HFFc6 (cell line): ENCODE measurements around the gene PTPRN2. TPM values are rescaled to one million over a fixed set of nuclear protein-coding genes. Genes with fewer than 3 reads are reported as not detected.

Source experiments
- DNase-seq: peaks from one replicate; pipeline ENCODE4 v3.0.0-alpha.2; 2018
- H3K27ac Mint-ChIP-seq: 2 replicates; pipeline ENCODE4 v1.8.0; 2020; ENCODE audit warnings: mild to moderate bottlenecking, mixed read lengths
- H3K27me3 Mint-ChIP-seq: 2 replicates; pipeline ENCODE4 v1.8.0; 2021; ENCODE audit warnings: mild to moderate bottlenecking, moderate library complexity, mixed read lengths; ENCODE audit not compliant: insufficient read depth
- H3K36me3 Mint-ChIP-seq: 2 replicates; pipeline ENCODE4 v1.8.0; 2021; ENCODE audit warnings: low read depth, mixed read lengths
- H3K4me1 Mint-ChIP-seq: 2 replicates; pipeline ENCODE4 v1.8.0; 2020; ENCODE audit warnings: low read depth, mixed read lengths
- H3K4me3 Mint-ChIP-seq: 2 replicates; pipeline ENCODE4 v1.8.0; 2020; ENCODE audit warnings: mild to moderate bottlenecking, moderate library complexity, mixed read lengths
- H3K9me3 Mint-ChIP-seq: 2 replicates; pipeline ENCODE4 v1.8.0; 2020; ENCODE audit warnings: mild to moderate bottlenecking, mixed read lengths
- total RNA-seq, 6 experiments: library from RNA; stranded (reverse); fragmentation: NEBNext Ultra II Directional; extraction: Animal tissue kit (Norgen Biotek cat#: 25700); gene quantifications; 2 replicates in 1 of 6; 3 replicates in 5 of 6; pipeline ENCODE4 v1.2.3, GENCODE V29; 2021
- TF ChIP-seq, protein P1 (sequence below): fragments of 200-600 bp; sonication (generic); IDR thresholded peaks from 2 replicates; pipeline ENCODE4 v1.5.0; 2021; ENCODE audit warnings: antibody characterized with exemption, mild to moderate bottlenecking

PTPRN2 gene
- total RNA-seq, 6 experiments from 2014 or later, result 0.05 to 0.27 (median 0.23) TPM

DNA sequence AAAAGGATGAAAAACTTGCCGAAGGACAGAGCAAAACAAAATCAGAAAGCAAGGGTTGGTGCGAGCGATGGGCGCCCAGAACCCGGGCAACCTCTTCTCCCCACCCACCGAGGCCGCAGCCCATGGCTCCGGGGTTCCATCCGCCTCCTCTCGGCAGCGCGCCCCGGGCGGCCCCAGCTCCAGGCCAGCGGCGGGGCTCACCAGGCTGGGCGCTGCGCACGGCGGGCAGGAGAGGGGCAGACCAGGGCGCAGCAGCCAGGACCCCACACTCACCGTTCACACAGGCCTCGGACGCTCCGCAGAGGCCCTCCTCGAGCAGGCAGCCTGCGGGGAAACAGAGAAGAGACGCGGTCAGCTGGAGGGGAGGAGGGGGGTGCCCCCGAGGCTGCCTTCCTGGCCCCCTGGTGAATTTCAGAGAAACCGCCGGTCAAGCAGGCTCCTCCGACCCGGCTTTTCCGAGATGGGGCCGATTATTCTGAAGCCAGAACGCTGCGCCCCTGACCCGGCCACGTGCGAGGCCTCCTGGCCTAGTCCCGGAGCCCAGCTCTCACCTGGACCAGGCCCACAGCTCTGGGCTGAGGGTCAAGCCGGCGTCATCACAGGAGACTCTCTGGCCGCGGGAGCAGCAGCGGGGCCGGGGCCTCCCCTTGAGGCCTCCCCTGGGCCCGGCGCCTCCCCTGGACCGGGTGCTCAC, 98.0 kb downstream of the PTPRN2 start:
- Mint-ChIP-seq H3K27ac (no peak overlapping the region), H3K27me3 (no peaks in the 10 kb centered on the region), H3K36me3 (peaks cover 7% of the 10 kb centered on the region; the same call in 1 of the 2 replicates), H3K4me3 (no peak overlapping the region), H3K4me1 (no peaks in the 10 kb centered on the region), H3K9me3 (peaks cover 34% of the 10 kb centered on the region)
- TF ChIP-seq, protein P1, sequence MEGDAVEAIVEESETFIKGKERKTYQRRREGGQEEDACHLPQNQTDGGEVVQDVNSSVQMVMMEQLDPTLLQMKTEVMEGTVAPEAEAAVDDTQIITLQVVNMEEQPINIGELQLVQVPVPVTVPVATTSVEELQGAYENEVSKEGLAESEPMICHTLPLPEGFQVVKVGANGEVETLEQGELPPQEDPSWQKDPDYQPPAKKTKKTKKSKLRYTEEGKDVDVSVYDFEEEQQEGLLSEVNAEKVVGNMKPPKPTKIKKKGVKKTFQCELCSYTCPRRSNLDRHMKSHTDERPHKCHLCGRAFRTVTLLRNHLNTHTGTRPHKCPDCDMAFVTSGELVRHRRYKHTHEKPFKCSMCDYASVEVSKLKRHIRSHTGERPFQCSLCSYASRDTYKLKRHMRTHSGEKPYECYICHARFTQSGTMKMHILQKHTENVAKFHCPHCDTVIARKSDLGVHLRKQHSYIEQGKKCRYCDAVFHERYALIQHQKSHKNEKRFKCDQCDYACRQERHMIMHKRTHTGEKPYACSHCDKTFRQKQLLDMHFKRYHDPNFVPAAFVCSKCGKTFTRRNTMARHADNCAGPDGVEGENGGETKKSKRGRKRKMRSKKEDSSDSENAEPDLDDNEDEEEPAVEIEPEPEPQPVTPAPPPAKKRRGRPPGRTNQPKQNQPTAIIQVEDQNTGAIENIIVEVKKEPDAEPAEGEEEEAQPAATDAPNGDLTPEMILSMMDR, result no peak
- DNase-seq, result no peak

- peaks cover 43% of the 10 kb centered on the region for H3K9me3 Mint-ChIP-seq
Observed at GRCh38 chr7:158488181-158488971, 99.2 kb downstream of the PTPRN2 start.

GRCh38 chr7:158487631-158488151, 99.9 kb downstream of the PTPRN2 start:
- Mint-ChIP-seq H3K27me3 (no peaks in the 10 kb centered on the region), H3K27ac (no peak overlapping the region), H3K4me1 (no peaks in the 10 kb centered on the region), H3K4me3 (no peak overlapping the region), H3K9me3 (peaks cover 39% of the 10 kb centered on the region), H3K36me3 (peaks cover 7% of the 10 kb centered on the region; the same call in 1 of the 2 replicates)
- TF ChIP-seq, protein P1, result no peak
- no peak for DNase-seq

More at GRCh38 chr7:158488181-158488971, 99.2 kb downstream of the PTPRN2 start:
- no peaks in the 10 kb centered on the region for H3K27me3 Mint-ChIP-seq
- H3K4me1 Mint-ChIP-seq, result no peaks in the 10 kb centered on the region
- no peak overlapping the region for H3K4me3 Mint-ChIP-seq
- DNase-seq, result no peak
- no peak overlapping the region for H3K27ac Mint-ChIP-seq
- TF ChIP-seq, protein P1, result no peak
- H3K36me3 Mint-ChIP-seq, result peaks cover 7% of the 10 kb centered on the region; the same call in 1 of the 2 replicates

- Mint-ChIP-seq H3K27me3 (no peaks in the 10 kb centered on the region), H3K4me1 (no peaks in the 10 kb centered on the region), H3K27ac (no peak overlapping the region), H3K4me3 (no peak overlapping the region), H3K9me3 (peaks cover 39% of the 10 kb centered on the region), H3K36me3 (peaks cover 7% of the 10 kb centered on the region; the same call in 1 of the 2 replicates)
- no peak for DNase-seq
- TF ChIP-seq, protein P1, result no peak
Observed at GRCh38 chr7:158486919-158487318, 100.7 kb downstream of the PTPRN2 start.

DNA sequence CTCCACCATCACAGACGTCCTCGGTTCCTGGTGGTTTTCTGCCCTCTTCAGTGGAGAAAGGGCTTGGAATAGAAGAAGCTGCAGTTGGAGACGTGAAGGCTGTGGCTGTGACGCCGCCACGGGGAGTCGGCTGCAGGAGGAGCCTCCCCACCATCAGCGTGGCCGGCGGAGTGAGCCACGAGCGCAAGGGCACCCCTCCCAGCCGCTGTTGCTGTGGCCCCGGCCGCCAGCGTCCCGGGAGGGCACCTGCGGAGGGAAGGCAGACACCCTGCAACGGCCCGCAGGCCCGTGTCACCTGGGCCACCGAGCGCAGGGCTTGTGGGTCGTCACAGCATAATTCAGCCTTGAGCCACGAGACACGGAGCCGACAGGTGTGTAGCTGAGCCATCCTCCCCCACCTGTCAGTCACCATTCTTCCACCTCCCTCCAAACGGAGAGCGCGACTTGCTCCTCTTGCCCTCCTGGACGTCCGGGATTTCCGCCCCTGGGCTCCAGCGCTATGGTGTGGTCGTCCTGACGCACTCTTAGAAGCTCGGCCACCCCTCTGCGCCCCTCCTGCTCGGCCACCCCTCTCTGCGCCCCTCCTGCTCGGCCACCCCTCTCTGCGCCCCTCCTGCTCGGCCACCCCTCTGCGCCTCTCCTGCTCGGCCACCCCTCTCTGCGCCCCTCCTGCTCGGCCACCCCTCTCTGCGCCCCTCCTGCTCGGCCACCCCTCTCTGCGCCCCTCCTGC, 102.7 kb downstream of the PTPRN2 start:
- H3K4me3 Mint-ChIP-seq, result no peak overlapping the region
- H3K36me3 Mint-ChIP-seq, result peaks cover 7% of the 10 kb centered on the region; the same call in 1 of the 2 replicates
- peaks cover 47% of the 10 kb centered on the region for H3K9me3 Mint-ChIP-seq
- DNase-seq, result no peak
- no peaks in the 10 kb centered on the region for H3K4me1 Mint-ChIP-seq
- no peaks in the 10 kb centered on the region for H3K27me3 Mint-ChIP-seq
- no peak overlapping the region for H3K27ac Mint-ChIP-seq
- TF ChIP-seq, protein P1, result no peak
